AG08395 (cell line): ENCODE data around the gene FCN2.

ENCODE experiments used
- DNase-seq: peaks from one replicate; pipeline ENCODE4 v3.0.0; 2012; ENCODE audit warnings: mixed read lengths, low spot score

The FCN2 gene

DNA sequence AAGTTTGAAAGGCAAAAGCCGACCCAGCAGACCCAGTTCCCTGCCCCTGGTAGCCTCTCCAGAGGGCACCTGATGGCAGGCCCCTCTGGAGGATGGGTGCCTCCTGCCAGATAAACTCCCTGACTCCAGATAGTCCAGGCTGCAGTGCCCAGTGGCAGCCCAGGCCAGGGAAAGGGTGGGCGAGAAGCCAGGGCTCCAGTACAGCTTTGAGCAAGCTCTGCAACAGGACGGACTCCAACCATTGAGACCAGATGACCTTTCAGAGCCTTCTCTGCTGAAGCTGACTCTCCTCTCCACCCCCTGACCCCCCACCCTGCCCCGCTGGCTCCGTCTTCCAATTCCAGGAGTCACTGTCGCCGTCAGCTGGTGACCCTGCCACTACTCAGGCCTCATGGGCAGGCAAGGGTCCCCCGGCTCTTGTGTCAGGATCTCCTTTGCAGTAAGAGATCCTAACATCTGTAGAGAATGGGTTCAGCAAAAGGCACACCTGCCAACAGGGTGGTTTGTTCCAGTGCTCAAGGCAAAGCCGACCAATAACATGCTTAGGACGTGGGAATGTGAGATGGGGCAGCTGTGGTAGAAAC, 52.6 kb downstream of the FCN2 start:
- DNase-seq = no peak

DNA sequence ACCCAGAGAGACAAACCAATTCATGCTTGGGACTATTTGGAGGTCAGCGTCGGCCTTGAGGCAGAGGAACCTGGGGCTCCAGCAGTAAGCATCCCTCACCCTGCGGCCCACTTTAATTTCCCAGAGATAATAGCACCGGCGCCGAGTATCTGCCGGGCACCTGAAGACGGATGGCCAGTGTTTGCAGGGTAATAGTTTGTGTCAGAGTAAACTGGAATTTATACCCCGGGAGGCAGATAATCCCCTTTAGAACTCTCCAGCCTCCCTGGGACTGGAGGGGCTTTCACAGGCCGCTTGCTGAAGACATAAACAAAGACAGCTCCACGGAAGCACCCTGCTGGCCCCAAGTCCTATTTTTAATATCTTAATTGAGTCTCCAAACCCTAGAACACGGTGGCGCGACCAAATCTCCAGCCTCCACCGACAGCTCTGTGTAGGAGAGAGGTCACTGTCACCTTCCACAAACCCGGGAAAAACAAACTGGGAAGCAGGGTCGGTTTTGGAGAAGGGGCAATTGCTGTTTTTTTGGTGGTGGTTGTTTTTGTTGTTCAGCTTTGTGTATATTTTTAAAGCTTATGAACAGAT, 54.5 kb downstream of the FCN2 start:
- no peak for DNase-seq

DNA sequence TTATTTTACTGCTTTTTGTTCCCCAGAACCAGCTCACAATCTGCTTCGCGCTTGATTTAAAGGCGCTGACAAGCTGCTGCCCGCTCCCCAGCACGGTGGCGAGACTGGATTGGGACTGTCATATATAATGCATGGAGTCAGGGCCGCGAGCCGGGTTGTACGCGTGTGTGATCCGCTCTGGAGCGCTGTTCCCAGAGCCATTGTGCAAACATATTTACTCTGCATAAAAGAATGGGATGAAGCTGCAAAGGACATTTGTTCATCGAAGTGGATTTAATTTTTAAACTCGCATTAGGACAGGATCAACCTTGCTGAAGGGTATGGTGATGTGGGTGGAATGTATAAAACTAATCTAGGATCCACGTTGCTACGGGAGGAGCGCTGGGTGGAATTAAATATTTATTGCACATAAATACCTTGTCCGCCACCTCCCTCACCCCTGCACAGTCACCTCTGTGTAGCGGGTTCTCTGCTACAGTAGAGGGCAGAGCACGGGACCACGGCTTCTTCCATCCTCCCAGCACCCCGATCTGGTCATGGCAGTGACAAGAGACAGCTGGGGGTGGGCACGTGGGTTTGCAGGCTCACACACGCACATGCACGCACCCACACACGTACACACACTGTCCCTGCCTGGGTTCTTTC, 55.2 kb downstream of the FCN2 start:
- DNase-seq = no peak

DNA sequence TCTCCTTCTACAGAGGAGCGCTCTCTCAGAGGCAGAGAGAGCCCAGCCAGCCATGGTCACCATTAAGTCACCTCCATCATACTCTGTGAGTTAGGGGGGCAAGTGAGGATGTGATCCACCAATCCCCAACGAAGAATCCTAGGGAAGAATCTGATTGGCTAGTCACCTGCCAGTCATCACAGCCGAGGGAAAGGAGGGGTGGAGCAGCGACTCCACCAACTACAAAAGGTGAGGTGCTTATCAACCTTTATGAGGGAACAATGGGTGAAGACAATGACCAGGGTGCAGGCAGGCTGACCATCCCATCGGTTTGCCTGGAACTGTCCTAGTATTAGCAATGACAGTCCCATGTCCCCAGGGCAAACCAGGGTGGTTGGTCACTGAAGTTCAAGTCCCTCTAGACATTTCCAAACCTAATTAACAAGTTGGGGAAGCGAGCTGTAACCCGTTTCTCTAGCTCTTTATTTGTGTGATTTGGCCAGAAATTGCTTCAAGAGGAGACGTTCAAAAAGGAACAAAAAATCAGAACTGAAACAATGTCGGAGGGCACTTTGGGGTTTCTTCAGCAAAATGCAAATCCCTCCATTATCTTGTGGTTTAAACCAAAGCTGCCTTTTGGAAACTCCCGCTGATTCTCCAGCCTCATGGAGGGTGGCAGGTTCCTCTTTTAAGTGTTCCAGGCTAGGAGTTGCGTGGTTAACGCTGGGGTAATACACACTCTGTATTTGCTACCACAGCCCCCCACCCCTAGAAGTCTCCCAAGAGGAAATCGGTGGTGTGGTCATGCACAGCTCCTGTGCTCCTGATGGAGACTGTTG, 55.9 kb downstream of the FCN2 start:
- no peak for DNase-seq
